ENCODE data around the gene CCNE1. TPM values are rescaled to one million over a fixed set of nuclear protein-coding genes. Genes with fewer than 3 reads are reported as not detected.

Gene CCNE1
- total RNA-seq, 1 donor = 10.4 TPM

DNA sequence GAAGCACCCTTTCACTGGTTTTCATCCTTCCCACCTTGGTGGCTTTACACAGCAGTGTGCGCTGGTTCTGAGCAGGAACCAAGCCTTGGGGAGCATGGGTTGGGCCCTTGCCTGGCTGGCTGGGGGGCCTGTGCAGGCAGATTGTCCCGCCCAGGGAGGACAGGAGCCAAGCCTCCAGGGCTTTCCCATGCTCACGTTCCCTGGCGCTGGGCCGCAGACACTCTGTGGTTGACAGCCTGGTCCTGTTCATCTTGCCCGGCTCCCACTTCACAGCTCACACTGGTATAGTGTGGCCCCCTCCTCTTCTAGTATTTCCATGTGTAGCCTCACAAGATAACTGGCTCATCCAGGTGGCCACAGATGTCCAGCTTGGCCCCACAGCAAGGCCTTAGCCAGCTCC, 4.6 kb upstream of the CCNE1 start:
- no peak overlapping the region for H3K4me3 ChIP-seq (ENCODE audit: low read depth, low read length)
- TF ChIP-seq, protein P1, sequence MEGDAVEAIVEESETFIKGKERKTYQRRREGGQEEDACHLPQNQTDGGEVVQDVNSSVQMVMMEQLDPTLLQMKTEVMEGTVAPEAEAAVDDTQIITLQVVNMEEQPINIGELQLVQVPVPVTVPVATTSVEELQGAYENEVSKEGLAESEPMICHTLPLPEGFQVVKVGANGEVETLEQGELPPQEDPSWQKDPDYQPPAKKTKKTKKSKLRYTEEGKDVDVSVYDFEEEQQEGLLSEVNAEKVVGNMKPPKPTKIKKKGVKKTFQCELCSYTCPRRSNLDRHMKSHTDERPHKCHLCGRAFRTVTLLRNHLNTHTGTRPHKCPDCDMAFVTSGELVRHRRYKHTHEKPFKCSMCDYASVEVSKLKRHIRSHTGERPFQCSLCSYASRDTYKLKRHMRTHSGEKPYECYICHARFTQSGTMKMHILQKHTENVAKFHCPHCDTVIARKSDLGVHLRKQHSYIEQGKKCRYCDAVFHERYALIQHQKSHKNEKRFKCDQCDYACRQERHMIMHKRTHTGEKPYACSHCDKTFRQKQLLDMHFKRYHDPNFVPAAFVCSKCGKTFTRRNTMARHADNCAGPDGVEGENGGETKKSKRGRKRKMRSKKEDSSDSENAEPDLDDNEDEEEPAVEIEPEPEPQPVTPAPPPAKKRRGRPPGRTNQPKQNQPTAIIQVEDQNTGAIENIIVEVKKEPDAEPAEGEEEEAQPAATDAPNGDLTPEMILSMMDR (IDR thresholded peaks at IDR 0.05; ENCODE audit: insufficient read depth, low read depth, low read length) = no peak
- DNase-seq (ENCODE audit: low read depth) = no peak

DNA sequence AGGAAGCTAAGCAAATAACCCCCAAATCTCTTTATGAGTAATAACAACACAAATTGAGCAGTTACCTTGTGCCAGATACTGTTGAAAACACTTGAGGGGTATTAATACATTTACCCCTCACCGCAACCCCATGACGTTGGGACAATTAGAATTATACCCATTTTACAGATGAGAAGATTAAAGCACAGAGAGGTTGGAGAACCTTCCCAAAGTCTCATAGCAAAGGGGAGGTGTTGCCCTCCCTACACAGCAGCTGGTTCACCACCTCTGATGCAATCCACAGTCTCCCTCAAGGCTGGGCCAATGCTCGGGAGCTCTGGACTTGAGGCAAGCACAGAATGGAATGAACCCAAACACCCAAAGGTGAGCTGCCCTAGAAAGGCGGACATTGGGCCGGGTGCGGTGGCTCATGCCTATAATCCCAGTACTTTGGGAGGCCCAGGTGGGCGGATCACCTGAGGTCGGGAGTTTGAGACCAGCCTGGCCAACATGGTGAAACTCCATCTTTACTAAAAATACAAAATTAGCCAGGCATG, 3.9 kb upstream of the CCNE1 start:
- no peak for DNase-seq (ENCODE audit: low read depth)
- no peak overlapping the region for H3K4me3 ChIP-seq (ENCODE audit: low read depth, low read length)
- TF ChIP-seq, protein P1 (IDR thresholded peaks at IDR 0.05; ENCODE audit: insufficient read depth, low read depth, low read length) = no peak

DNA sequence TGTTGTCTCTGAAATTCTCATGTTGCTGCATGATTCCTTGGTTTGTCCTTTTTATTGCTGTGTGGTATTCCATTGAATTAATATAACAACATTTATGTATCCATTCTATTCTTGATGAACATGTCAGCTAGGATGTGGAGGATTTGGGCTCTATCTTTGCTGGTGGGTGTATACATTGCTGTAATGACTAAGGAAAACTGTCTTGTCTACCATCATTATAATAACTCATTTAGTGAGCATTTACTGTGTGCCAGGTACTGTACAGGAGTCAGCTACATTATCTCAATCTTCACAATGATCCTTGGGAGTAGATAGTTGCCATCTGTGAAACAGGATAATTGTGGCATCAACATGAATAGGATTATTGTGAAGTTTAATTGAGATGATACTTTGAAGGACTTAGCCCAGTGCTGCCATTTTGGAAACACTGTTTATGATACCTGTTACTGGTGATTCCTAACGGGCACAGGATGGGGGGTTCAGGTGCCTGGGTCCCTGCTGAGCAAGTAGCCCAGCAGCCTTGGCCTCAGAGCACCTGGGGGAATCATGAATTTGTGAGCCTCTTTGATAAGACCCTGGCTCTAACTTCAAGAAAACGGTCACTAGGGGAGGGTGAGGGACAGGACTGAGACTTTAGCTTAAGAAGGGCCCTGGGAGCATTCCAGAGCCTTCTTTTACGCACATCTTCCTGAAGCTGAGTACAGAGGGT, 1.8 kb upstream of the CCNE1 start:
- no peak for DNase-seq (ENCODE audit: low read depth)
- H3K4me3 ChIP-seq (ENCODE audit: low read depth, low read length) = no peak overlapping the region
- TF ChIP-seq, protein P1 (IDR thresholded peaks at IDR 0.05; ENCODE audit: insufficient read depth, low read depth, low read length) = no peak

DNA sequence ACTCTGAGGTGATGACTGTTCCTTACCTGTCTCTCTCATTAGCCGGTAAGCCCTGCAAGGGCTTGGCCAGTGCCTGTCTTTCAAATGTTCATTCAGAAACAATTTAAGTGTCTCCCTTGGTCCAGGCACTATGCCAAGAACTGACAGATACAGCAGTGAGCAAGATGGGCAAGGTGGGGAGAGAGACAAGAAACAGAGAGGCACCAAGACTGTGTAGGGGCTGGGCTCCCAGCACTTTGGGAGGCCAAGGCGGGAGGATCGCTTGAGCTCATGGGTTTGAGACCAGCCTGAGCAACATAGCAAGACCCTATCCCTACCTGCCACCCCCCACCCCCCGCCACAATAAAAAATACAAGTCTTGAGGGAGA, 1.3 kb upstream of the CCNE1 start:
- DNase-seq (ENCODE audit: low read depth) = no peak
- H3K4me3 ChIP-seq (ENCODE audit: low read depth, low read length) = no peak overlapping the region
- TF ChIP-seq, protein P1 (IDR thresholded peaks at IDR 0.05; ENCODE audit: insufficient read depth, low read depth, low read length) = no peak

DNA sequence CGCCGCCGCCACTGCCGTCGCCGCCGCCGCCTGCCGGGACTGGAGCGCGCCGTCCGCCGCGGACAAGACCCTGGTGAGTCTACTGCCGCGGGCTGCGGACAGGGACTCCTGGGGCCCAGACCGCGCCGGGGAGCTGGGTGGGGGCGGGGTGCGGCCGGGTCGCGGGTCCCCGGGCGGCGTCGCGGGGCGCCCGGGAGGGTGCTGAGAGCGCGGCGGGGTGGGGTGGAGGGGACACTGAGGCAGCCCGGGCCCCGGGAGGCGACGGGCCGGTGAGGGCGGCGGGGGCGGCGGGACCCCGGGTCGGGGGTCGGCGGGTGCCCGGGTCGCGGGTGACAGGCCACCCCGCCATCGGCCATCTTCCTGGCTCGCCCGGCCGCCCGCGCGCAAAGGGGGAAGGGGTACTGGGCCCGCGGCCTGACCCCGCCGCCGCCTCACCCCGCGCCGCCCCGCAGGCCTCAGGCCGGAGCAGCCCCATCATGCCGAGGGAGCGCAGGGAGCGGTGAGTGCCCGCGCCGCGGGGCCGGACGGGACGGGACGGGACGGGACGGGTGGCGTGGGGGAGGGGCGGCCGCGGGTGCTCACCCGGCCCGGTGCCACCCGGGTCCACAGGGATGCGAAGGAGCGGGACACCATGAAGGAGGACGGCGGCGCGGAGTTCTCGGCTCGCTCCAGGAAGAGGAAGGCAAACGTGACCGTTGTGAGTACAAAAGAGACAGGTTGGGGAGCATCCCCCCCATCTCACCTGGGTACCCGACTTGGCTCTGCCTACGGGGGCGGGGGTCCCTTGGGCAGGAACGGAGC, 489 bp downstream of the CCNE1 start:
- H3K4me3 ChIP-seq (ENCODE audit: low read depth, low read length) = peak overlapping the region; percentile 47
- no peak for DNase-seq (ENCODE audit: low read depth)
- TF ChIP-seq, protein P1 (IDR thresholded peaks at IDR 0.05; ENCODE audit: insufficient read depth, low read depth, low read length) = no peak

DNA sequence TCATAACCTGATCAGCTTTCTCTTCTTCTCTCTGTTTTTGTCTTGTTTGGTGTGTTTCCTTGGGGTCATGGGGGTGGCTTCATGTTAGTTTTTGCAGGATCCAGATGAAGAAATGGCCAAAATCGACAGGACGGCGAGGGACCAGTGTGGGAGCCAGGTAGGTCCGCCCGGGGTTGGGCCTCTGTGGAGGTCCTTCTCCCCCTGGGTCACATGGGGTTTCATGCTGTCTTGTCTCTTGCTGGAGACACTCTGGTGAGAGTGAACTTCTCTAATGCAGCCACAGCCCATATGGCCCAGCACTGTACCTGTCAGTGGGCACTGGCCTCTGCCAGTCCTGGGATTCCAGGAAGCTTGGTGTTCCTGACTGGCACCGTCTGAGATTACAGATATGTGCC, 1.1 kb downstream of the CCNE1 start:
- TF ChIP-seq, protein P1 (IDR thresholded peaks at IDR 0.05; ENCODE audit: insufficient read depth, low read depth, low read length) = no peak
- peak overlapping the region; percentile 47 for H3K4me3 ChIP-seq (ENCODE audit: low read depth, low read length)
- DNase-seq (ENCODE audit: low read depth) = no peak
